Suprapubic skin (tissue), 3 donors: ENCODE data around the gene KRT81.

Experiments
- CTCF ChIP-seq, 2 donors: fragments of 200-600 bp in 1 of 2; fragments of 450-650 bp in 1 of 2; sonication (generic) in 1 of 2; IDR thresholded peaks; one replicate each; pipeline ENCODE4 v1.5.1; 2016 to 2019; ENCODE audit warnings: antibody characterized with exemption in 2 of 2, mild to moderate bottlenecking in 1 of 2, moderate library complexity in 1 of 2
- EP300 ChIP-seq: sonication (generic); formaldehyde crosslinking; IDR thresholded peaks from one replicate; pipeline ENCODE4 v1.6.1; 2017; ENCODE audit warnings: antibody characterized with exemption

GRCh38 chr12:52247622-52248540 is 43.5 kb downstream of the KRT81 start:
- TF ChIP-seq EP300 (no peak), CTCF (IDR thresholded peaks at IDR 0.05) (no peak)
